GM15510 (cell line): ENCODE data around the gene PHLDA3.

ENCODE experiments used
- POLR2A ChIP-seq: IDR thresholded peaks from 3 replicates; pipeline ENCODE4 v1.6.1; 2011; ENCODE audit warnings: borderline replicate concordance; ENCODE audit not compliant: insufficient read length; ENCODE audit errors: extremely low read depth

The PHLDA3 gene

GRCh38 chr1:201421041-201421440 is 47.9 kb downstream of the PHLDA3 start:
- no peak for TF ChIP-seq POLR2A

- TF ChIP-seq POLR2A = no peak
These were observed 48.4 kb downstream of the PHLDA3 start for GRCh38 chr1:201420608-201421002.

- TF ChIP-seq POLR2A = no peak
These were observed 49.0 kb downstream of the PHLDA3 start for GRCh38 chr1:201419746-201420607.

- no peak for TF ChIP-seq POLR2A
These were observed 49.7 kb downstream of the PHLDA3 start for GRCh38 chr1:201419256-201419655.

GRCh38 chr1:201418461-201418860 is 50.5 kb downstream of the PHLDA3 start:
- no peak for TF ChIP-seq POLR2A
